Astrocyte of the spinal cord (primary cell): ENCODE results near the gene GPHN.

ENCODE experiments used
- DNase-seq: peaks from one replicate; pipeline ENCODE4 v3.0.0; 2011; ENCODE audit warnings: low read depth, low spot score
- H3K4me3 ChIP-seq: 2 replicates; pipeline ENCODE4 v1.5.1; 2011; ENCODE audit warnings: low read depth, mild to moderate bottlenecking, low read length, moderate library complexity
- CTCF ChIP-seq: IDR thresholded peaks from 2 replicates; pipeline ENCODE4 v1.5.1; 2012; ENCODE audit warnings: low read depth, mild to moderate bottlenecking, low read length, inconsistent platforms
- in situ Hi-C: cut with HindIII; loops from 2 replicates; pipeline ENCODE4 v1.10.0; 2017; ENCODE audit warnings: low sequenced_read_pairs

The GPHN gene

DNA sequence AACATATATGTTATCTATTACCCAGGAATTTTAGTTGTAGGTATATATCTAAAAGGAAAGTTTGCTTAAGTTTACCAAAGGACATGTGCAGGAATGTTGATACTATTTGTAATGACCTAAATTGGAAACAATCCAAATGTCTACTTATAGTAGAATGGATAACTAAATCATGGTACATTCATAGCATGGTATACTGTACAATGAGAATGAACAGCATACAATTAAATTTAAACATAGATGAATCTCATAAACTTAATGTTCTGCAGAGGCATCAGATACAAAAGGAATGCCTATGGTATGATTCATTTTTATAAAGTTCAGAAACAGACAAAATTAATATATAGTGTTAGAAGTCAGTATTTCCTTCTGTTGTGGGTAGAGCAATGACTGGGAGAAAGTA, 135.4 kb downstream of the GPHN start:
- in situ Hi-C loops: no loop called here
- no peak for DNase-seq
- no peak for TF ChIP-seq CTCF
- H3K4me3 ChIP-seq: no peak overlapping the region

GRCh38 chr14:66645716-66646115, 137.8 kb downstream of the GPHN start:
- in situ Hi-C loops: no loop called here
- no peak overlapping the region for H3K4me3 ChIP-seq
- TF ChIP-seq CTCF: no peak
- peak; percentile 20 for DNase-seq

DNA sequence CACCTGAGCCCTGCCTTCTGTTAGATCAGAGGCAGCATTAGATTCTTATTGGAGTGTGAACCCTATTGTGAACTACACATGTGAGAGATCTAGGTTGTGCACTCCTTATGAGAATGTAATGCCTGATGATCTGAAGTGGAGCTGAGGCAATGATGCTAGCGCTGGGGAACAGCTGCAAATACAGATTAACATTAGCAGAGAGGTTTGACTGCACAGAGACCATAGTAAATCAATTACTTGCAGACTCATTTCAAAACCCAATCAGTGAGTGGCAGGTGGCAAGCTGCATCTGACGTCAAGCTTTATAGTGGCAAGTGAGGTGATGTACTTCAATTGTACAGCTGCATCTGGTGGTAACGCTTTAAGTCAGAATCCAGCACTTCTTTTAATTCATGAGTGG, 141.6 kb downstream of the GPHN start:
- H3K4me3 ChIP-seq: no peak overlapping the region
- in situ Hi-C loops: no loop called here
- no peak for DNase-seq
- TF ChIP-seq CTCF: no peak

- TF ChIP-seq CTCF: no peak
- no peak for DNase-seq
- in situ Hi-C loops: no loop called here
- no peak overlapping the region for H3K4me3 ChIP-seq
Observed at GRCh38 chr14:66650491-66650911, 142.6 kb downstream of the GPHN start.

GRCh38 chr14:66651536-66652220, 143.7 kb downstream of the GPHN start:
- no peak for DNase-seq
- TF ChIP-seq CTCF: no peak
- H3K4me3 ChIP-seq: no peak overlapping the region
- in situ Hi-C loops: no loop called here

GRCh38 chr14:66652525-66653106, 144.7 kb downstream of the GPHN start:
- no peak overlapping the region for H3K4me3 ChIP-seq
- in situ Hi-C loops: no loop called here
- no peak for TF ChIP-seq CTCF
- no peak for DNase-seq
